ENCODE measurements around the gene MTERF2. TPM values are rescaled to one million over a fixed set of nuclear protein-coding genes. Genes with fewer than 3 reads are reported as not detected.

The MTERF2 gene
- total and polyA plus RNA-seq, 10 of the 15 experiments (the other 5 are each of a cell fraction or from before 2014, with no cell fraction given): 2.1 to 9.8 (median 6.7) TPM

DNA sequence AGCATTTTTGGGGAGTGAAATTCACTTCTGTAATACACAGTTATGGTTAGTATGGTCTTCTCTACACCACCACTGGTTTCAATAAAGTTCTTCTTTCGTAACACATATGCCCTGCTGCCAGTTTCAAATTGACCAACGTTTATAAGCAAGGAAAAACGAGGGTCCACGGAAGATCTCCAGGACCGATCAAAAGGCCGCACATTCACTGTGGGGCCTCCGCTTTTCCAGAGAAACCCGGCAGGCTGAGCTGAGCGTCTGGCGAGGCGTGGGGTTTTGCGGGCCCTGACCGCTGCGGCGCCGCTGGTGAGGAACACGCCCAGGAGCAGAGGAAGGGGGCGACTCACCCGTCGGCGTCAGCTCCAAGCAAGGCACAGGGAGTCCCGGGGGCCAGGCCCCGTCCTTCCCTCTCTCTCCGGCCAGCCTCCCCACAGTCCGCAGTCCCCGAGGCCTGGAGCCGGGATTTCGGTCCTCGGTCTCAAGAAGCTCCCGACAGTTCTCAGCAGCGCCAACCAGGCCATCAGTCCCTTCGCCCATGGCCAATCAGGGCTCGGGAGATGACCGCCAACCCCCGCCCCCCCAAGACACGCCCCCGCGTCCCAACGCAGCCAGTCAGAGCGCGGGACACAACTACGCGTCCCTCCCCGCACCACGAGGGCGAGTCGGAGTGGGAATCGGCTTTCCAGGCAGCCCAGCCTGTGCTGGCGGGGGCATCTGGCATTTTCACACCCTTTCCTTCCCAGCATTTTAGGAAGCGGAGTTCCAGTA, at the start of gene MTERF2 (continued):
- TF ChIP-seq, protein P1, sequence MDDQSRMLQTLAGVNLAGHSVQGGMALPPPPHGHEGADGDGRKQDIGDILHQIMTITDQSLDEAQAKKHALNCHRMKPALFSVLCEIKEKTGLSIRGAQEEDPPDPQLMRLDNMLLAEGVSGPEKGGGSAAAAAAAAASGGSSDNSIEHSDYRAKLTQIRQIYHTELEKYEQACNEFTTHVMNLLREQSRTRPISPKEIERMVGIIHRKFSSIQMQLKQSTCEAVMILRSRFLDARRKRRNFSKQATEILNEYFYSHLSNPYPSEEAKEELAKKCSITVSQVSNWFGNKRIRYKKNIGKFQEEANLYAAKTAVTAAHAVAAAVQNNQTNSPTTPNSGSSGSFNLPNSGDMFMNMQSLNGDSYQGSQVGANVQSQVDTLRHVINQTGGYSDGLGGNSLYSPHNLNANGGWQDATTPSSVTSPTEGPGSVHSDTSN (IDR thresholded peaks at IDR 0.05; ENCODE audit: insufficient replicate concordance, low read depth, low read length): peak; percentile 47
- peak; percentile 81 for TF ChIP-seq SP1 (IDR thresholded peaks at IDR 0.05; ENCODE audit: low read depth, low read length)
- no peak for TF ChIP-seq HCFC1 (IDR thresholded peaks at IDR 0.05; ENCODE audit: low read length)
- TF ChIP-seq LARP7 (IDR thresholded peaks at IDR 0.05): no peak
- no peak for TF ChIP-seq SUPT20H (IDR thresholded peaks at IDR 0.05; ENCODE audit: borderline replicate concordance, control insufficient read depth, low read depth, low read length)
- peak in 1 of 2 experiments; percentile 83; a peak in 2 of 3 replicates for TF ChIP-seq EGR1 (IDR thresholded peaks at IDR 0.05; ENCODE audit: borderline replicate concordance in 1 of 2, low read depth in 2 of 2, low read length in 2 of 2)
- peak; percentile 49; the same call in 1 of the 2 replicates for TF ChIP-seq GATAD2B (conservative IDR thresholded peaks at IDR 0.05; ENCODE audit: low read depth)
- no peak for TF ChIP-seq NFYA (IDR thresholded peaks at IDR 0.05; ENCODE audit: borderline replicate concordance, low read depth, low read length)
- no peak for TF ChIP-seq RB1 (IDR thresholded peaks at IDR 0.05; ENCODE audit: borderline replicate concordance)
- peak; percentile 63 for TF ChIP-seq RUNX3 (IDR thresholded peaks at IDR 0.05; ENCODE audit: low read length)
- TF ChIP-seq POU2F2 (IDR thresholded peaks at IDR 0.05; ENCODE audit: borderline replicate concordance, low read depth, low read length): no peak; the same call in 2 of the 3 replicates
- TF ChIP-seq TBL1XR1 (IDR thresholded peaks at IDR 0.05; ENCODE audit: low read depth, low read length): 0 out of 2 replicates have a peak, but pooled peaks have one; percentile 22
- TF ChIP-seq RAD51 (IDR thresholded peaks at IDR 0.05): peak; percentile 30; the same call in 1 of the 2 replicates
- peak; percentile 59 to 69 for TF ChIP-seq IKZF2 (IDR thresholded peaks at IDR 0.05)
- TF ChIP-seq, protein P2, sequence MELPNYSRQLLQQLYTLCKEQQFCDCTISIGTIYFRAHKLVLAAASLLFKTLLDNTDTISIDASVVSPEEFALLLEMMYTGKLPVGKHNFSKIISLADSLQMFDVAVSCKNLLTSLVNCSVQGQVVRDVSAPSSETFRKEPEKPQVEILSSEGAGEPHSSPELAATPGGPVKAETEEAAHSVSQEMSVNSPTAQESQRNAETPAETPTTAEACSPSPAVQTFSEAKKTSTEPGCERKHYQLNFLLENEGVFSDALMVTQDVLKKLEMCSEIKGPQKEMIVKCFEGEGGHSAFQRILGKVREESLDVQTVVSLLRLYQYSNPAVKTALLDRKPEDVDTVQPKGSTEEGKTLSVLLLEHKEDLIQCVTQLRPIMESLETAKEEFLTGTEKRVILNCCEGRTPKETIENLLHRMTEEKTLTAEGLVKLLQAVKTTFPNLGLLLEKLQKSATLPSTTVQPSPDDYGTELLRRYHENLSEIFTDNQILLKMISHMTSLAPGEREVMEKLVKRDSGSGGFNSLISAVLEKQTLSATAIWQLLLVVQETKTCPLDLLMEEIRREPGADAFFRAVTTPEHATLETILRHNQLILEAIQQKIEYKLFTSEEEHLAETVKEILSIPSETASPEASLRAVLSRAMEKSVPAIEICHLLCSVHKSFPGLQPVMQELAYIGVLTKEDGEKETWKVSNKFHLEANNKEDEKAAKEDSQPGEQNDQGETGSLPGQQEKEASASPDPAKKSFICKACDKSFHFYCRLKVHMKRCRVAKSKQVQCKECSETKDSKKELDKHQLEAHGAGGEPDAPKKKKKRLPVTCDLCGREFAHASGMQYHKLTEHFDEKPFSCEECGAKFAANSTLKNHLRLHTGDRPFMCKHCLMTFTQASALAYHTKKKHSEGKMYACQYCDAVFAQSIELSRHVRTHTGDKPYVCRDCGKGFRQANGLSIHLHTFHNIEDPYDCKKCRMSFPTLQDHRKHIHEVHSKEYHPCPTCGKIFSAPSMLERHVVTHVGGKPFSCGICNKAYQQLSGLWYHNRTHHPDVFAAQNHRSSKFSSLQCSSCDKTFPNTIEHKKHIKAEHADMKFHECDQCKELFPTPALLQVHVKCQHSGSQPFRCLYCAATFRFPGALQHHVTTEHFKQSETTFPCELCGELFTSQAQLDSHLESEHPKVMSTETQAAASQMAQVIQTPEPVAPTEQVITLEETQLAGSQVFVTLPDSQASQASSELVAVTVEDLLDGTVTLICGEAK (IDR thresholded peaks at IDR 0.05; ENCODE audit: borderline replicate concordance): peak; percentile 92
- TF ChIP-seq, protein P3, sequence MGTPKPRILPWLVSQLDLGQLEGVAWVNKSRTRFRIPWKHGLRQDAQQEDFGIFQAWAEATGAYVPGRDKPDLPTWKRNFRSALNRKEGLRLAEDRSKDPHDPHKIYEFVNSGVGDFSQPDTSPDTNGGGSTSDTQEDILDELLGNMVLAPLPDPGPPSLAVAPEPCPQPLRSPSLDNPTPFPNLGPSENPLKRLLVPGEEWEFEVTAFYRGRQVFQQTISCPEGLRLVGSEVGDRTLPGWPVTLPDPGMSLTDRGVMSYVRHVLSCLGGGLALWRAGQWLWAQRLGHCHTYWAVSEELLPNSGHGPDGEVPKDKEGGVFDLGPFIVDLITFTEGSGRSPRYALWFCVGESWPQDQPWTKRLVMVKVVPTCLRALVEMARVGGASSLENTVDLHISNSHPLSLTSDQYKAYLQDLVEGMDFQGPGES (IDR thresholded peaks at IDR 0.05): 0 out of 2 replicates have a peak, but pooled peaks have one; percentile 20
- TF ChIP-seq DPF2 (IDR thresholded peaks at IDR 0.05): peak; percentile 54; the same call in 1 of the 2 replicates
- peak; percentile 80 for TF ChIP-seq IKZF1 (conservative IDR thresholded peaks at IDR 0.05)
- TF ChIP-seq, protein P4, sequence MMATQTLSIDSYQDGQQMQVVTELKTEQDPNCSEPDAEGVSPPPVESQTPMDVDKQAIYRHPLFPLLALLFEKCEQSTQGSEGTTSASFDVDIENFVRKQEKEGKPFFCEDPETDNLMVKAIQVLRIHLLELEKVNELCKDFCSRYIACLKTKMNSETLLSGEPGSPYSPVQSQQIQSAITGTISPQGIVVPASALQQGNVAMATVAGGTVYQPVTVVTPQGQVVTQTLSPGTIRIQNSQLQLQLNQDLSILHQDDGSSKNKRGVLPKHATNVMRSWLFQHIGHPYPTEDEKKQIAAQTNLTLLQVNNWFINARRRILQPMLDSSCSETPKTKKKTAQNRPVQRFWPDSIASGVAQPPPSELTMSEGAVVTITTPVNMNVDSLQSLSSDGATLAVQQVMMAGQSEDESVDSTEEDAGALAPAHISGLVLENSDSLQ (IDR thresholded peaks at IDR 0.05): peak; percentile 82
- peak; percentile 35; the same call in 1 of the 2 replicates for TF ChIP-seq MXI1 (IDR thresholded peaks at IDR 0.05; ENCODE audit: low read depth, low read length)
- TF ChIP-seq, protein P5, sequence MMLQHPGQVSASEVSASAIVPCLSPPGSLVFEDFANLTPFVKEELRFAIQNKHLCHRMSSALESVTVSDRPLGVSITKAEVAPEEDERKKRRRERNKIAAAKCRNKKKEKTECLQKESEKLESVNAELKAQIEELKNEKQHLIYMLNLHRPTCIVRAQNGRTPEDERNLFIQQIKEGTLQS (IDR thresholded peaks at IDR 0.05; ENCODE audit: borderline replicate concordance, extremely low read depth, low read depth, low read length): no peak
- peak in 1 of 2 experiments; percentile 31; a peak in 1 of 4 replicates for TF ChIP-seq BHLHE40 (IDR thresholded peaks at IDR 0.05; ENCODE audit: borderline replicate concordance in 1 of 2, low read depth in 2 of 2, low read length in 1 of 2)

Measured in GM12878 (cell line).